GM23338 (cell line): Measurements from ENCODE around the gene PTN.

Source experiments
- CREB1 ChIP-seq: fragments of 250-450 bp; sonication (Bioruptor Pico); IDR thresholded peaks from 2 replicates; pipeline ENCODE4 v1.5.0; 2020; ENCODE audit warnings: low read depth, mild to moderate bottlenecking, moderate library complexity
- CTCF ChIP-seq, 2 experiments: fragments of 200-600 bp in 1 of 2; sonication (generic) in 1 of 2; conservative IDR thresholded peaks; 2 replicates each; pipeline versions ENCODE4 v1.5.1 to v1.6.1; 2016 to 2017; ENCODE audit warnings: antibody characterized with exemption in 2 of 2, low read depth in 2 of 2, mild to moderate bottlenecking in 2 of 2, moderate library complexity in 1 of 2
- EZH2 ChIP-seq: fragments of 200-600 bp; sonication (generic); IDR thresholded peaks from one replicate; pipeline ENCODE4 v1.8.0; 2017; ENCODE audit warnings: antibody characterized with exemption, mild to moderate bottlenecking, low read depth; ENCODE audit not compliant: unreplicated experiment
- EZH2phosphoT487 ChIP-seq: fragments of 200-600 bp; sonication (generic); IDR thresholded peaks from one replicate; pipeline ENCODE4 v1.8.1; 2018; ENCODE audit warnings: antibody characterized with exemption; ENCODE audit not compliant: unreplicated experiment
- JUNB ChIP-seq: IDR thresholded peaks from one replicate; pipeline ENCODE4 v1.6.1; 2016; ENCODE audit warnings: antibody characterized with exemption; ENCODE audit not compliant: unreplicated experiment
- NANOG ChIP-seq: IDR thresholded peaks from 2 replicates; pipeline ENCODE4 v1.6.1; 2016; ENCODE audit warnings: antibody characterized with exemption, borderline replicate concordance
- POLR2AphosphoS5 ChIP-seq: IDR thresholded peaks from 2 replicates; pipeline ENCODE4 v1.6.1; 2016; ENCODE audit warnings: antibody characterized with exemption, low read depth
- REST ChIP-seq: IDR thresholded peaks from one replicate; pipeline ENCODE4 v1.6.1; 2018; ENCODE audit warnings: antibody characterized with exemption; ENCODE audit not compliant: unreplicated experiment
- ZNF331 ChIP-seq: fragments of 250-450 bp; sonication (Bioruptor Pico); IDR thresholded peaks from 2 replicates; pipeline ENCODE4 v1.5.0; 2020; ENCODE audit warnings: low read depth, mild to moderate bottlenecking, moderate library complexity

- TF ChIP-seq CTCF (conservative IDR thresholded peaks at IDR 0.05; ENCODE audit: low read depth in 2 of 2): no peak
- no peak for TF ChIP-seq REST
- TF ChIP-seq NANOG: no peak
- TF ChIP-seq EZH2: no peak
- TF ChIP-seq EZH2phosphoT487: no peak
- TF ChIP-seq POLR2AphosphoS5: no peak
- no peak for TF ChIP-seq CREB1 (CRISPR knock-in tag)
- no peak for TF ChIP-seq ZNF331 (CRISPR knock-in tag)
- no peak for TF ChIP-seq JUNB
Observed at GRCh38 chr7:137335814-137336213, 7.7 kb downstream of the PTN start.
